HEK293 (cell line): ENCODE results near the gene CLEC18B.
"Not testable (repeated sequence)": the region's sequence is repeated elsewhere in the genome, so short reads cannot be mapped to it uniquely, and the experiment has no call there.

ENCODE experiments used
- ATF2 ChIP-seq: fragments of 450-650 bp; formaldehyde crosslinking; IDR thresholded peaks from 2 replicates; pipeline ENCODE4 v1.5.1; 2016; ENCODE audit warnings: missing biosample characterization, missing genetic modification characterization, low read depth
- BCL11A ChIP-seq: fragments of 450-650 bp; formaldehyde crosslinking; IDR thresholded peaks from 2 replicates; pipeline ENCODE4 v1.5.1; 2016; ENCODE audit warnings: low read depth, missing biosample characterization, missing genetic modification characterization
- CTCF ChIP-seq: fragments of 450-650 bp; formaldehyde crosslinking; IDR thresholded peaks from 2 replicates; pipeline ENCODE4 v1.5.1; 2016; ENCODE audit warnings: missing biosample characterization, missing genetic modification characterization
- KLF16 ChIP-seq: fragments of 450-650 bp; formaldehyde crosslinking; IDR thresholded peaks from 2 replicates; pipeline ENCODE4 v1.5.1; 2017; ENCODE audit warnings: missing biosample characterization, missing genetic modification characterization
- PRDM10 ChIP-seq: fragments of 450-650 bp; formaldehyde crosslinking; IDR thresholded peaks from 2 replicates; pipeline ENCODE4 v1.5.1; 2016; ENCODE audit warnings: missing biosample characterization, missing genetic modification characterization
- ZBTB6 ChIP-seq: fragments of 450-650 bp; formaldehyde crosslinking; IDR thresholded peaks from 2 replicates; pipeline ENCODE4 v1.5.1; 2017; ENCODE audit warnings: missing biosample characterization, missing genetic modification characterization
- ZFHX2 ChIP-seq: fragments of 450-650 bp; formaldehyde crosslinking; conservative IDR thresholded peaks from 2 replicates; pipeline ENCODE4 v1.5.1; 2016; ENCODE audit warnings: missing biosample characterization, missing genetic modification characterization
- ZNF140 ChIP-seq: fragments of 450-650 bp; formaldehyde crosslinking; IDR thresholded peaks from 2 replicates; pipeline ENCODE4 v1.5.1; 2016; ENCODE audit warnings: missing biosample characterization, missing genetic modification characterization
- ZNF274 ChIP-seq, 2 experiments: fragments of 200-500 bp in 1 of 2; fragments of 450-650 bp in 1 of 2; sonication (Bioruptor generic) in 1 of 2; formaldehyde crosslinking in 1 of 2; IDR thresholded peaks; 2 replicates each; pipeline versions ENCODE4 v1.5.1 to v1.6.1; 2014 to 2016; ENCODE audit warnings: borderline replicate concordance in 1 of 2, inconsistent platforms in 1 of 2, low read length in 1 of 2, missing biosample characterization in 1 of 2, missing genetic modification characterization in 1 of 2
- ZNF449 ChIP-seq: fragments of 450-650 bp; formaldehyde crosslinking; IDR thresholded peaks from 2 replicates; pipeline ENCODE4 v1.5.1; 2017; ENCODE audit warnings: missing biosample characterization, mild to moderate bottlenecking, missing genetic modification characterization, moderate library complexity
- ZNF629 ChIP-seq: fragments of 450-650 bp; formaldehyde crosslinking; IDR thresholded peaks from 2 replicates; pipeline ENCODE4 v1.5.1; 2017; ENCODE audit warnings: missing biosample characterization, missing genetic modification characterization

- not testable (repeated sequence) for TF ChIP-seq KLF16 (tag by site-specific recombination); ZNF274 (IDR thresholded peaks at IDR 0.05; ENCODE audit: low read length); ZNF274 (tag by site-specific recombination; IDR thresholded peaks at IDR 0.05; ENCODE audit: borderline replicate concordance); ATF2 (tag by site-specific recombination); CTCF; PRDM10 (tag by site-specific recombination); ZNF629; BCL11A; ZNF140; ZBTB6 (tag by site-specific recombination); ZNF449 (tag by site-specific recombination); ZFHX2
Observed at GRCh38 chr16:74370338-74371135, 50.7 kb downstream of the CLEC18B start.
